Psoas muscle (tissue), 8 donors: ENCODE data around the gene ATP5F1A. TPM values are rescaled to one million over a fixed set of nuclear protein-coding genes. Genes with fewer than 3 reads are reported as not detected.

Experiments used
- ATAC-seq, 4 donors: fragments of 200-7000 bp; cut with Tn5 transposase; one replicate each; pipeline ENCODE4 v1.9.1; 2020; ENCODE audit warnings: moderate library complexity in 3 of 4, mild to moderate bottlenecking in 2 of 4
- DNase-seq, 2 donors: peaks; one replicate each; pipeline ENCODE4 v3.0.0-alpha.2; 2020
- H3K27ac ChIP-seq: fragments of 200-600 bp; one replicate; pipeline ENCODE4 v1.8.0; 2022
- H3K27me3 ChIP-seq, 3 donors: fragments of 200-600 bp in 1 of 3; one replicate each; pipeline versions ENCODE4 v1.6.1 to v1.8.0; 2013 to 2022; ENCODE audit warnings: low read length in 2 of 3, mild to moderate bottlenecking in 2 of 3, moderate library complexity in 1 of 3; ENCODE audit not compliant: insufficient read depth in 3 of 3
- H3K36me3 ChIP-seq, 2 donors: fragments of 200-600 bp in 1 of 2; one replicate each; pipeline versions ENCODE4 v1.6.1 to v1.8.0; 2013 to 2022; ENCODE audit warnings: low read depth in 1 of 2, mild to moderate bottlenecking in 1 of 2, moderate library complexity in 1 of 2; ENCODE audit not compliant: insufficient read depth in 1 of 2
- H3K4me1 ChIP-seq: fragments of 200-600 bp; one replicate; pipeline ENCODE4 v1.8.0; 2022
- H3K4me3 ChIP-seq: fragments of 200-600 bp; one replicate; pipeline ENCODE4 v1.8.0; 2022; ENCODE audit warnings: mild to moderate bottlenecking
- H3K9me3 ChIP-seq: fragments of 200-600 bp; one replicate; pipeline ENCODE4 v1.8.0; 2022
- WGBS, 3 donors: extraction: QIAGEN DNeasy Blood & Tissue Kit; methylation state at CpG; one replicate each; pipeline versions ENCODE4 v1.1.6 to v1.1.7; 2013; 5-methylcytosine and 5-hydroxymethylcytosine counted together
- intact Hi-C, 2 donors: fragments of 100-400 bp; cut with DNase I; formaldehyde crosslinking; loops; one replicate each; pipeline versions ENCODE4 v1.11.0 to v1.14.2; 2022
- polyA plus RNA-seq, 3 donors: library from polyadenylated mRNA; stranded (reverse); fragments of 200-250 nt; gene quantifications; one replicate each; pipeline ENCODE4 v1.2.3, GENCODE V29; 2013
- total RNA-seq, 4 donors: library from RNA; stranded (reverse); fragmentation: NEBNext Ultra II Directional in 2 of 4; extraction: Animal tissue kit (Norgen Biotek cat#: 25700) in 2 of 4; gene quantifications; one replicate each; pipeline versions ENCODE4 v1.2.1 to v1.2.4, GENCODE V29; 2021 to 2023
- TF ChIP-seq, protein P1 (sequence below): fragments of 200-600 bp; IDR thresholded peaks from one replicate; pipeline ENCODE4 v1.8.0; 2022; ENCODE audit warnings: antibody characterized with exemption
- donor health status: healthy with polysubstance abuse.
- donor health status: DM: no; HTN: no; CAD: no; lungs with moderate emphysema.
- donor health status: Bipolar disorder and iron deficiency.
- donor health status: healthy.
- donor health status: DM: yes; HTN: yes; CAD: no.
- donor health status: DM: no; HTN: no; CAD: no.
- donor health status: DM: no; HTN: no; CAD: no.
- donor health status: DM: yes; HTN: yes; CAD: no.

The ATP5F1A gene
- total and polyA plus RNA-seq, 7 donors, result 654 to 1,102 (median 823) TPM

DNA sequence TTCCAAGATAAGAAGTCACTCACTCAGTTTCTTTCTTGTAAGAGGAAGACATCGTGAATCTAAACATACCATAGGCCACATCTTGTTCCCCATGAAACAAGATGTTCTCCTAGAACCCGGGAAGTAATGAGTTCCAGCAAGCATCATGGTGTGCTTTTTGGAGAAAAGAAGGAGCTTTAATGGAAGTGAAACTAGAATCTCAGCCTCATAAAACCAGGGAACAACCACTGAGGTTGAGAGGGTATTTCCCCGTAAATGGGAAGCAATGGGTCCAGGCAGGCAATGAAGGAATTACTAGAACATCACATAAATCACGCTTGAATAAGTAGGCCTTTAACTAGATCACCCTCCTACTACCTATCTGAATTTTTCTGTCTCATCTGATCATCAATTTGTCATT is 66.4 kb downstream of the ATP5F1A start:
- ATAC-seq (no peak), DNase-seq (no peak)
- TF ChIP-seq, protein P1, sequence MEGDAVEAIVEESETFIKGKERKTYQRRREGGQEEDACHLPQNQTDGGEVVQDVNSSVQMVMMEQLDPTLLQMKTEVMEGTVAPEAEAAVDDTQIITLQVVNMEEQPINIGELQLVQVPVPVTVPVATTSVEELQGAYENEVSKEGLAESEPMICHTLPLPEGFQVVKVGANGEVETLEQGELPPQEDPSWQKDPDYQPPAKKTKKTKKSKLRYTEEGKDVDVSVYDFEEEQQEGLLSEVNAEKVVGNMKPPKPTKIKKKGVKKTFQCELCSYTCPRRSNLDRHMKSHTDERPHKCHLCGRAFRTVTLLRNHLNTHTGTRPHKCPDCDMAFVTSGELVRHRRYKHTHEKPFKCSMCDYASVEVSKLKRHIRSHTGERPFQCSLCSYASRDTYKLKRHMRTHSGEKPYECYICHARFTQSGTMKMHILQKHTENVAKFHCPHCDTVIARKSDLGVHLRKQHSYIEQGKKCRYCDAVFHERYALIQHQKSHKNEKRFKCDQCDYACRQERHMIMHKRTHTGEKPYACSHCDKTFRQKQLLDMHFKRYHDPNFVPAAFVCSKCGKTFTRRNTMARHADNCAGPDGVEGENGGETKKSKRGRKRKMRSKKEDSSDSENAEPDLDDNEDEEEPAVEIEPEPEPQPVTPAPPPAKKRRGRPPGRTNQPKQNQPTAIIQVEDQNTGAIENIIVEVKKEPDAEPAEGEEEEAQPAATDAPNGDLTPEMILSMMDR, result no peak
- intact Hi-C loops, result no loop called here
- Histone ChIP-seq H3K4me1 (peaks cover 3% of the 10 kb centered on the region), H3K4me3 (no peak overlapping the region), H3K27ac (no peak overlapping the region), H3K27me3 (no peaks in the 10 kb centered on the region), H3K36me3 (no peaks in the 10 kb centered on the region), H3K9me3 (no peaks in the 10 kb centered on the region)
- WGBS, 3 donors, result 93 to 95% (median 93%) methylated on average over 4 of the region's 4 CpGs

Other genes starting within 250 kb of the ATP5F1A start
- gene EPG5, start 131.0 kb downstream of the ATP5F1A start, total RNA-seq, result 10 to 100 TPM; 11.9 to 19.9 (median 16.0) TPM
- gene EPG5, start 131.0 kb downstream of the ATP5F1A start, polyA plus RNA-seq, result 1 to 10 TPM; 4.4 to 5.8 (median 5.5) TPM
- 10 to 100 TPM in 2 of 4 donors, 1 to 10 TPM in 2; 3.5 to 18.8 (median 10.7) TPM for gene PSTPIP2, start 26.0 kb downstream of the ATP5F1A start, total RNA-seq
- 10 to 100 TPM in 1 of 3 donors, 1 to 10 TPM in 1, under 1 TPM in 1; 0.48 to 13.2 (median 6.1) TPM for gene PSTPIP2, start 26.0 kb downstream of the ATP5F1A start, polyA plus RNA-seq
- gene HAUS1, start 6.1 kb upstream of the ATP5F1A start, total RNA-seq, result 1 to 10 TPM; 2.8 to 7.5 (median 4.8) TPM
- 10 to 100 TPM in 1 of 3 donors, 1 to 10 TPM in 2; 6.3 to 16.3 (median 9.0) TPM for gene HAUS1, start 6.1 kb upstream of the ATP5F1A start, polyA plus RNA-seq